Activated T-helper 1 cell treated with Interleukin-2 at 50 U/mL for 16 hours (primary cell): ENCODE measurements around the gene LRRC42.

Experiments
- DNase-seq: peaks from one replicate; pipeline ENCODE4 v3.0.0-alpha.2; 2020; ENCODE audit warnings: low read depth

LRRC42 gene

DNA sequence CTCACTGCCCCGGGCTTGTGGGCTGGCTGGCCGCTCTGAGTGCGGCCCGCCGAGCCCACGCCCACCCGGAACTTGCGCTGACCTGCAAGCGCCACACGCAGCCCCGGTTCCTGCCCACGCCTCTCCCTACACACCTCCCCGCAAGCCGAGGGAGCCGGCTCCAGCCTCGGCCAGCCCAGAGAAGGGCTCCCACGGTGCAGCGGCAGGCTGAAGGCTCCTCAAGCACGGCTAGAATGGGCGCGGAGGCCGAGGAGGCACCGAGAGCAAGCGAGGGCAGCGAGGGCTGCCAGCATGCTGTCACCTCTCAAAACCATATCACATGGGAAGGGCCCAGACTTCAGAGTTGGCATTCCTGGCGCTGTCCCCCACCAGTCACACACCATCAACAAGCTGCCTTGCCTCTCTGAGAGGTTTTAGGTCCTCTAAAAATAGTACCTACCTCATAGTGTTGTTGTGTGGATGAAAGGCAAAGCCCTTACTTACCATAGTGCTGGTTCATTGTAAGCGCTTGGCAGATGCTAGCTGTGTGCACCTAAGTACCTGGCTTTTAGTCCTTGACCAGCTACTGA is 58.4 kb downstream of the LRRC42 start:
- no peak for DNase-seq

DNA sequence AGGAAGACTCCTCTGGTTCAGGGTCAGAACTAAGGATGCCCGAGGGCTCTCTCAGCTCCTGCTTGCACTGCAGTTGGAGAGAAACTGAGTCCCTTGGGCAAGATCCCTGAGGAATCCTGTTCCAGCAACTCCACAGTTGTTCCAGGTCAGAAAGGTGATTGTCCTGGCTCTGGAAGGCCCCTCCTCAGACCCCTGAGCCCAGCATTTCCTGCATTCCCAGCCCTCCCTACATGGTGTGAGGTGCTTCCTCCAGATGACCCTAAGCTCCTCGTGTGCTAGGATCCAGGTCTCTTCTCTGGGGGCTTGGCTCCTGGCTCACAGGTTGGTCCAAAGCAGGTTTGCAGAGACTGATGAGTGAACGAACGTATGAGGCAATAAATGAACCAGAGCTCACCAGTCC is 60.4 kb downstream of the LRRC42 start:
- DNase-seq = no peak

DNA sequence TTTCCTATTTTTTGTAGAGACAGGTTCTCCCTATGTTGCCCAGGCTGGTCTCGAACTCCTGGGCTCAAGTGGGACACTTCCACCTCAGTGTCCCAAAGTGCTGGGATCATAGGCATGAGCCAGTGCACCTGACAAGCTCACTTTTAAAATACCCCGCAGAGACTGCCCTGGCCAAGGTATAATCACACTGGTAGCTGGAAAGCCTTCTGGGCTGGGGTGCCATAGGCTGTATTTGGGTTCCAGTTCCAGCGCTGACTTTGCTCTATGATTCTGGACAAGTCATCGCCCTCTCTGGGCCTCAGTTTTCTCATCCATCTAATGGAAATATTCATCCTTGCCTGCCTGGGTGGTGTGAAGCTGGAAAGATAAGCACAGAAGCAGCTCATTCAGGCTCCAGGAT is 61.5 kb downstream of the LRRC42 start:
- DNase-seq = no peak

DNA sequence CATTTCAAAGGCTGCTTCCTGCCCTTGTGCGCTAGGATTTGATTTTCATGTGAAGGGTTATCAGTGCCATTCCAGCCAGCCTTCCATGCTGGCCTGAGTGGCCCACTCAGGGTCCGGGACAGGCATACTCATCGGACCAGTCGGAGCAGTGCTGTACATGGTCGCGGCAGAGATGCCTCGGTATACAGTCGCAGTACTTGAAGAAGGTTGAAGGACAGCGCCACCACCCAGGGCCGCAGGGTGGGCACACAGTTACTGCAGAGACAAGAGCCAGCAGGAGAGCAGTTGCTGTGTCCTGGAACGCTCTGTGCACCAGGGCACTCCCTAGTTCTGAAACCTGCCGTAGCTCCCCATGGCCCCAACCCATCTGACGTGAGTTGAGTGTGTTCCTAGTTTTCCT is 62.7 kb downstream of the LRRC42 start:
- no peak for DNase-seq

DNA sequence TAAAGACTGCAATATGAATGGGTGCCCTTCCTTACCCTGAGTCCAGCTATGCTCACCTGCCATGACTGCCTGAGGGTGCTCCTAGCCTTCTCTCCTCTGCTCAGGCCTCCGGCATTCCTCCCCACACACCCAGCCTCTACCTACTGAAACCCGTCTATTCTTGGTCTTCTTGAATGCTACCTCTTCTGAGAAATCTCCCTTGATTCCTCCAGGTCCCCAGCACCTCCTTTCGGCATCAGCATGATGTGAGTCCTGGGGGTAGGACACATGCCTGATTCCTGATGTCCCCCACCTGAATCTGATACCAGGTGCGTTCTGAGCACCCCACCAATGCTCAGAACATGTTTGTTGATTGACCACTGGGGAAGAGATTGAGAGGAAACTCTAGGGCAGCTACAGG is 63.3 kb downstream of the LRRC42 start:
- no peak for DNase-seq

DNA sequence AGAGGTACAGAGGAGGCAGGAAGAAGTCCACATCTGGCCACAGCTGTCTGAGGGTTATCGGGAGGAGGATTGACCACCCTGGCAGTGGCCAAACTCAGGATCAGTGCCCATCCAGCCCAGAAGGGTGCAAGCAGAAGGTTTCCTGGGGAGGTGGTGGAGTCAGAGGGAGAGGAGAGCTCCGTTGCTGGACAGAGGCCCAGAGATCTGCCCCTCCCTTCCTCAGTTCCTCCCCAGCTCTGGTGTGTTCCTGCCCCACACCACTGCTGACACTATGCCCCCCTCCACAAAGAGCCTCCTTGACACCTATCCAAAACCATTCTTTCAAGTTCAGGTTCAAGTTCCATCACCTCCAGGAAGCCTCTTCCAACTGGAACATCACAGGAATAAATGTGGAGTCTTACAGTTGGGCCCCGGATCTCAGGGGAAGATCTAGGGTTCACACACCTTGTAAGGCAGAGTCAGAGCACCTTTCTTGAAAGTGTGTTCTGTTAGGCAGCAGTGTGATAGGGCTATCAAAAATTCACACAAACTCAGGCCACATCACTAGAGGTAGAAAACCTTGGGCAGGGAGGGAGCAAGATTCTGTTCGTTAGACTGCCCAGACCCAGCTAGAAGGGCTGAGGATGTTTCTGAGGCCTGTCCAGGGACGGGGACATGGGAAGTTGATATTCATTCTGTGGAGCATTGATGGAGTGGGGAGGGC is 64.4 kb downstream of the LRRC42 start:
- DNase-seq = no peak

DNA sequence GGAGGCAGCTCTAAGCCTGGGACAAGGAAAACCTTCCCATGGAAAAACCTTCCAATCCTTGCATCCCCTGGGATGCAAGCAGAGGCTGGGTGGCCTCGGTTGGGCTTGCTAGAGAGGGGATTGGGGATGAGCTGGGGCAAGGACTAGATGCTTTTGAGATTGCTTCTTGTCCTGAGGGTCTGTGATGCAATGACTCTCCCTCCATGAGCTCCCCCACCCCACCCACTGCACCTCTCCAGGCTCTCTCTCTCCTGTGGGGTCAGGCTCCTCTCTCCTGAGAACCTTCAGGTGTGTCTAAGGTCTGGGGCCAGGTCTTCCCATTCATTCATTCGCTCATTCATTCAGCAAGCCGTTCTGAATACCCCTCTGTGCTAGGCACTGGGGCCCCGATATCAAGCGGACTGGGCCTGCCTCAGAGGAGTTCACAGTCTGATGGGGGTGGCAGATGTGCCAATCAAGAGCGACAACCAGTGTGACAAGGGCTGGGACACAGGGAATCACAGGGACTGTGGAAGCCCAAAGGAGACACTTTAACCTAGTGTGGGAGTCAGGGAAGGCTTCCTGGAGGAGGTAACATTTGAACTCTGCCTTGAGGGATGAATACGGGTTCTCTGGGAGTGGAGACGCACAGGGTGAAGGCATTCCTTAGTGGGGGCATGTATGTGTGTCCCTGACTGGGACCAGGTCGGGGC is 65.3 kb downstream of the LRRC42 start:
- no peak for DNase-seq

DNA sequence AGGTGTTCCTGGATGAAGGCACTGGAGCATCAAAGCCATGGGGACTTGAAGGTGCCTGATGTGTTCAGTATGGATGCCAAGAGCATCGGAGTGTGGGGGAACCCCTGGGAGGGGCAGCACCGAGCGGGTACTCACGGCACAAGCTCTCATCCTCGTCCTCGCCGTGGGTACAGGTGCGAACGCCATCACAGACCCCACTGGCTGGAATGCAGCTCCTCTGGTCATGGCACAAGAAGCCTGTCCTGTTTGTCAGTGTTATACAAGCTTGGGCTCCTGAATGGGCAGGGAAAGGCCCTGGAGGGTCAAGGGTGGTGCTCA is 65.8 kb downstream of the LRRC42 start:
- DNase-seq = no peak

DNA sequence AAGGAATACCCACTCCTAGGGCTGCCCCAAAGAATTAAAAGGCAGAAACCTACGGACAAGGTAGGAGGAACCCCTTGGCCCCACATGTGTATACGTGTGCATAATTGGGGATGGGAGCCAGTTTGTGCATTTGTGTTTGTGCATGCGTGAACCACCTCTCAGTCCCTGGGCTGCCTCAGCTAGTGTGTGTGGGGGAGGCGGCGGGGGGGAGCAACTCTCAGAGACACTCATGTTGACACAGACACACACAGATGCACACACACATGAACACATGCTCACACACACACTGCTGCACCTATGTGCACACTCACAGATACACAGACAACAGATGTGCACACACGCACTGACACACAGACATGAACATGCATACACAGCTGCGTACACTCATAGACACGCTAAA is 66.7 kb downstream of the LRRC42 start:
- DNase-seq = no peak

DNA sequence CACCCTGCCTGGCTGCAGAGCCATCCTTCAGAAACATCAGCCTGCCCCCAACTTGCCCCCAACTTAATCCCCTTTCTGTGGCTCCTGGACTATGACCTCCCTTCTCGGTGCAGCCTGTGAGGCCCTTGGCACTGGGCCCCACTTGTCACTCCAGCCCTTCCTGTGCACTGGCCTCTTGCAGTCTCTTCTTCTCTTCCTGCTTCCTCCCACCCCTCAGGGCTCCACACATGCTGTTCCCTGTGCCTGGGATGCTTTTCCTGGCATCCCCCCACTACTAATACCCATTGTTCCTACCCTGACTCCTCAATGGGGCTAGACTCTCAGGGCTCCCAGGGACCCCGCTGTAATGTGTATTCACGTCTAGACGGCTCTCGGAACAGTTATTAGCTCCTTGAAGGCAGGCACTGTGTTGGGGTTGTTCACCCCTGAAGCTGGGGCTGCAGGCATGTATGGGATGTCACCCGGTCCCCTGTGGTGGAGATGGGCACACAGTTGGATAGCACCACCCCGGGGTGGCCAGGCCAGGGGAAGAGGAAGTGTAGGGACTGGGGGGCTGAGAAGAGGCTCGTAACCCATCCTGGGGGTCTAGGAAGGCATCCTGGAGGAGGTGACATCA is 67.4 kb downstream of the LRRC42 start:
- no peak for DNase-seq

DNA sequence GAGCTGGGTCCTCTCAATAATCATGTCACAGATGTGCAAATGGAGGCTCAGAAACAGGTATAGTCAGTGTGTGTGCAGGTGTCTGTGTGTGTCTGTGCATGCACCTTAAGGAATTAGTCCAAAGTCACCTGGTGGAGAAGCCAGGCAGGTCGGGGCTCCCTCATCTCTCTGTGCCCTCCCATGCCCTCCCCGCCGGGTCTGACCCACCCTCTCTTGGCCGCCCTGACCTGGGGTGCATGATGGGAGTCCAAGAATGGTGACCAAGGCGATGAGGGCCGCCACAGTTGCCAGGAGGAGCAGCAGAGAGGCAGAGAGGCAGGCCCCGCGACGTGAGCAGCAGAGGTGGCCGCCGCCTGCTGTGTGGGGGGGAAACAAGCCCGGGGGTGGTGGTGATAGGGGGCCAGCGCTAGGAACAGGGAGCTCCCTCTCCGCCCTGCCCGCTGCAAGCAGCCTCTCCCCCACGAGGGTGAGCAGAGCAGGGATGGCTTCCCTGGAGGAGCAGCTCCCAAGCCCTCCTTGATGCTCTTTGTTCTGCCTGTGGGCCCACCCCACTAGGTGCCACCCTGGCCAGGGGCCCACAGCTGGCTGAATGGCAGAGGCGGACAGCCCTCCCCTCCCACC is 68.0 kb downstream of the LRRC42 start:
- no peak for DNase-seq

DNA sequence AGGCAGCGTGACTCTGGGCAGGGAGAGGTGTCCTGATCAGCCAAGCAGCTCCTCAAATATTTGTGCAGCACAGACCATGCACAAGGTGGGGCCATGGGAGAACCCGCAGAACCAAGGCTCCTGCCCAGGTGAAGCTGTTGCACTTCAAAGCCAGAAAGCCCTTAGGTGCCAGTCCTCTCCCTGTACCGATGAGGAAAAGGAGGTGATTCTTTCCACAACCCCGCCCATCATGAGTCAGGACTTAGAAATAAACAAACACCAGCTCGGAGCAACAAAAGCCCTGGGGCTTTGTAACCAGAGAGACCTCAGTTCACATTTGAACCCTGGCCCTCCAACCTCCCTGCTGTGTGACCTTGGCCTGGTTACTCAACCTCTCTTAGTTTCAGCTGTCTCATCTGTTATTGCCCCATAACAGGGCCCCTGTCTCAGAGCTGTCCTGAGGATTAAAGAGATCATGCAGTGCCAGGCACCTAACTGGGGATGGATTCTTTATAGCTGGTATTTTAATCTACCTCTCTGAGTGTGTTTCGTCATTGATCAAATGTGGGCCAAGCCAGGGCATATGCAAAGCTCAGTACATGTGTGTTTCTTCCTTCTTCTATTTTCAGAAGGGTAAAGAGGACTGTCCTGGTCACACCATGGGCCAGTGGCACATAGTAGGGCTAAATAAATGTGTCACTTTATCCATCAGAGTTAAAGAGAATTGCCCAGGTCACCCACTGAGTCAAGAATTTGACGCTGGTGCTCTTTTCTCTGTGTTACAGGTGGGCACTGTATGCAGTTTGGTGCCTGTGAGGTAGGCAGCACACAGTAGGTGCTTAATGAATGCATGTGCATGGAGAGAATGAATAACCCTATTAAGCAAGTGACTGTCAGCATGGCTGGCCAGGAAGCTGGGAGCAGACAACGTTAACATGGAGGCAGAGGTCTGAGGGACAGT is 70.5 kb downstream of the LRRC42 start:
- DNase-seq = no peak
